Measurements from ENCODE around the gene FGFRL1.
"Not testable (repeated sequence)": the region's sequence is repeated elsewhere in the genome, so short reads cannot be mapped to it uniquely, and the experiment has no call there.

The FGFRL1 gene

GRCh38 chr4:1038948-1039492 is 27.6 kb downstream of the FGFRL1 start:
- no peak for DNase-seq (ENCODE audit: low spot score)

GRCh38 chr4:1039493-1040343 is 28.3 kb downstream of the FGFRL1 start:
- DNase-seq (ENCODE audit: low spot score): no peak

- no peak for DNase-seq (ENCODE audit: low spot score)
These were observed 29.1 kb downstream of the FGFRL1 start for GRCh38 chr4:1040344-1041146.

GRCh38 chr4:1041147-1041935 is 29.9 kb downstream of the FGFRL1 start:
- no peak for DNase-seq (ENCODE audit: low spot score)

- DNase-seq (ENCODE audit: low spot score): no peak
These were observed 30.5 kb downstream of the FGFRL1 start for GRCh38 chr4:1041936-1042330.

- no peak for DNase-seq (ENCODE audit: low spot score)
These were observed 31.1 kb downstream of the FGFRL1 start for GRCh38 chr4:1042352-1043055.

- no peak for DNase-seq (ENCODE audit: low spot score)
These were observed 31.7 kb downstream of the FGFRL1 start for GRCh38 chr4:1043162-1043561.

- no peak for DNase-seq (ENCODE audit: low spot score)
These were observed 32.4 kb downstream of the FGFRL1 start for GRCh38 chr4:1043651-1044468.

- no peak for DNase-seq (ENCODE audit: low spot score)
These were observed 33.2 kb downstream of the FGFRL1 start for GRCh38 chr4:1044469-1045192.

- DNase-seq (ENCODE audit: low spot score): no peak
These were observed 33.8 kb downstream of the FGFRL1 start for GRCh38 chr4:1045193-1045594.

GRCh38 chr4:1045595-1046201 is 34.3 kb downstream of the FGFRL1 start:
- DNase-seq (ENCODE audit: low spot score): no peak

GRCh38 chr4:1046581-1047011 is 35.2 kb downstream of the FGFRL1 start:
- not testable (repeated sequence) for DNase-seq (ENCODE audit: low spot score)

GRCh38 chr4:1047106-1047975 is 35.9 kb downstream of the FGFRL1 start:
- DNase-seq (ENCODE audit: low spot score): no peak

- no peak for DNase-seq (ENCODE audit: low spot score)
These were observed 36.7 kb downstream of the FGFRL1 start for GRCh38 chr4:1047976-1048772.

- DNase-seq (ENCODE audit: low spot score): no peak
These were observed 37.6 kb downstream of the FGFRL1 start for GRCh38 chr4:1048773-1049590.

GRCh38 chr4:1049591-1049905 is 38.1 kb downstream of the FGFRL1 start:
- no peak for DNase-seq (ENCODE audit: low spot score)
